GM11168 (cell line): ENCODE measurements around the gene POU2F2.

ENCODE experiments used
- in situ Hi-C: fragments of 300-500 bp; cut with MboI; formaldehyde crosslinking; loops from one replicate; pipeline ENCODE4 v1.12.0; 2022; ENCODE audit warnings: low sequenced_read_pairs; ENCODE audit not compliant: unreplicated experiment

The POU2F2 gene

GRCh38 chr19:42108527-42109389, 23.5 kb downstream of the POU2F2 start:
- in situ Hi-C loops = loop anchor here (10.0 kb wide), 1 partner anchor 76 kb away; no protein-coding TSS in a partner anchor

DNA sequence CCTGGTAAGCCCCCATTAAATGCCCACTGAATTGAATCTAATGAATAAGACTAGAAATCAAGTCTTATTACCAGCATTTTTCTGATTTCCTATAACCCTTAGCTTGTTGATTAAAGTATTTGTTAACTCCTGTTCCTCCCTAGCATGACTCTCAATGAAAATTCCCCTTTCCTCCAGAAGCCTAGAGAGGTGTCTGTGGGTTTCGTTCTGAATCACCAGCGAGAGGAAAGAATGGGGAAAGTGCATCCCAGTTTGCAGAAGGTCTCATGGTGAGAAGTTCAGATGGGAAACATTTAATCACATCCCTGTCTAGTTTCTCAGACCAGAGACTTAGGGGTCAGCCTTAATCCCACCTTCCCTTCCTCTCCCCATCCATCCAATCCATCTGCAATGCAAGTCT, 26.9 kb downstream of the POU2F2 start:
- in situ Hi-C loops = loop anchor here (10.0 kb wide), 1 partner anchor 79 kb away; no protein-coding TSS in a partner anchor

DNA sequence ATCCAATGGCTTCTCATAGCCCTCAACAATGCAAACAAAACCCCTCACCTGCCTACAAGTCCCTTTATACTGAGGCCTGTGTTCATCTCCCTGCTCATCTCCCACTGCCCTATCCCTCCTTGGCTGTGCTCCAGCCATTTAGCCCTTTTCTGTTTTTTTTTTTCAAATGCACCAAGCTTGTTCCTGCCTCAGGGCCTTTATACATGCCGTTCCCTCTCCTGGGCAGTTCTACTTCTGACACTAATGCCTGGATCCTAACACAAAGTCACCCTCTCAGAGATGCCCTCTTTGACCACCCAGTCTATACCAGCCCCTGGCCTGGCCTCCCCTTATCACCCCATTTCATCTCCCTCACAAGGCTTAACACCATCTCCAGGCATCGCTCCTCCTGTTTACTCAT, 29.4 kb downstream of the POU2F2 start:
- in situ Hi-C loops = loop anchor here (10.0 kb wide), 1 partner anchor 82 kb away; no protein-coding TSS in a partner anchor

DNA sequence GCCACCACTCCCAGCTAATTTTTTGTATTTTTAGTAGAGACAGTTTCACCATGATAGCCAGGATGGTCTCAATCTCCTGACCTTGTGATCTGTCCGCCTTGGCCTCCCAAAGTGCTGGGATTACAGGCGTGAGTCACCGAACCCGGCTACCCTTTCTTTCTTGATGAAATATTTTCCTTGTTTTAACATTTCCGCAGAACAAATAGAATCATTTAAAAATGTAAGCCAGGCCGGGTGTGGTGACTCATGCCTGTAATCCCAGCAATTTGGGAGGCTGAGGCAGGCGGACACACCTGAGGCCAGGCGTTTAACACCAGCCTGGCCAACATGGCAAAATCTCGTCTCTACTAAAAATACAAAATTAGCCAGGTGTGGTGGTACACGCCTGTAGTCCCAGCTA, 32.0 kb downstream of the POU2F2 start:
- in situ Hi-C loops = loop anchor here (10.0 kb wide), 1 partner anchor 85 kb away; no protein-coding TSS in a partner anchor

- in situ Hi-C loops = no loop called here
Measured at GRCh38 chr19:42099336-42099925, 32.8 kb downstream of the POU2F2 start.

DNA sequence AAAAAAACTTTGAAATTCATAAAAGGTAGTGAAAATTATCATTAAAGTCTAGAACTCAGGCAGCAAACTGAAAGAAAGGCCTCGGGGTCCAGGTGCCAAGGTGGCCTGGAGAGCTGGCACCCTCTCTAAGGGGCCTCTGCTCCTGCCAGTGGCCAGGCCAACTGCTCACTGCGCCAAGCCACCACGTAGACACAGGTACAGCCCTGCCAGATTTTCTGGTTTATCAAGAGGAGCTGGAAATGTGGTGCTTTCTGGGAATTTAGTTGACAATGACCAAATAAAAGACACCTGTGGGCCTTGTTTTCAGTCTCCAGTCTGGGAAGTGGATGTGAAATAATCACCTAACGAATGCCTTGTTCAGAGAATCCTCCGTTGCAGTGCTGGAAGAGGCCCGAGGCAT, 33.5 kb downstream of the POU2F2 start:
- in situ Hi-C loops = no loop called here

DNA sequence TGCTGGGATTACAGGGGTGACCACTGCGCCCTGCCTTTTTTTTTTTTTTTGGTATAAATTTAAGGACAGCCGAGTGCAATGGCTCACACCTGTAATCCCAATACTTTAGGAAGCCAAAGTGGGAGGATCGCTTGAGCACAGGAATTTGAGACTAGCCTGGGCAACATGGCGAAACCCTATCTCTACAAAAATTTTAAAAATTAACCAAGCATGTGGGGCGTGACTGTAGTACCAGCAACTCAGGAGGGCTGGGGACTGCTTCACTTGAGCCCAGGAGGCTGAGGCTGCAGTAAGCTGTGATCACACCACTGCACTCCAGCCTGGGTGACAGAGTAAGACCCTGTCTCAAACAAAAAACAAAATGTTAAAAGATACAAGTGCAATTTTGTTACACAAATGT, 34.8 kb downstream of the POU2F2 start:
- in situ Hi-C loops = no loop called here

GRCh38 chr19:42096255-42096837, 35.9 kb downstream of the POU2F2 start:
- in situ Hi-C loops = no loop called here

- in situ Hi-C loops = no loop called here
Measured at GRCh38 chr19:42095814-42096230, 36.4 kb downstream of the POU2F2 start.

DNA sequence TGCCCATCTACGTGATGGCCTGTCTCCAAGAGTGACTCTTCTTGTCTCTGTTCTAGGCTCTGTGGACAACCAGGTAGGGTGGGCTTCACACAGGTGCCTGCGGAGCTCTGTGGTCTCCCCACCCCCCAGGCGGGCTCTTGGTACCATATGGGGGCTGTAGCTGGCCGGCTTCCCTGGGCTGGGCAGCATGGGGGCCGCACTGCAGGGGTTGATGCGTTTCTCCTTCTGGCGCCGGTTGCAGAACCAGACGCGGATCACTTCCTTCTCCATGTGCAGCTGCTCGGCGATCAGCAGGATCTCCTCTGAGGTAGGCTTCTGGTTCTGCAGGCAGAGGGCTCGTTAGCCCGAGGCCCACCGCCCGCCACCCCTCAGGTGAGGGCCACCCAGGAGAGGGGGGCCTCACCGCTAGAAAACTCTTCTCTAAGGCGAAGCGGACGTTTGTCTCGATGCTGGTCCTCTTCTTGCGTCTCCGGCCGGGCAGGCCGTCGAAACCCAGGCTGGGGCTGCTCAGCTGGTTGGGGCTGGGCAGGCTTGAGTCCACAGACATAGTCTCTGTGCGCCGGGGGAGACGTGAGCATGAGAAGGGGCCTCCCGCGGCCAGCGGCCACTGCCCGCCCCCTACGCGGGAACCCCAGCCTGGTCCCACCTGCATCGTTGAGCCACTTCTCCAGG, 37.0 kb downstream of the POU2F2 start:
- in situ Hi-C loops = no loop called here

DNA sequence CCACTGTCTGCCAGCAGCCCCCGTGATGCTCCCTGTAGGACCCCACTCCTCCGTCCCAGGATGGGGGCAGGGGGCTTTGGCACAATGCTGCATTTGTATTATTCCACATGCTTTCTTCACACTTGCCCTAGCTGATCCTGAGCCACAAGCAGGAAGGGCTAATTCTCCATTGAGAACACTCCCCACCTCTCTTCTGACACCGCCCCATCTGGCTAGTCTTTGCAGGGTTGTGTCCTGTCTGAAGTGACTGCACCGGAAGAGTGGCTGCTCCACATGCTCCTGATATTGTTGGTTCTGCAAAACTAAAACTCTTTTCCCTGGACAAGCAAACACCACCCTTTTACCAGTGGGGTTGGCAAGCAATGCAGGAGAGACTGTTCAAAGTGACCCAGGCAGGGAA, 38.3 kb downstream of the POU2F2 start:
- in situ Hi-C loops = no loop called here

DNA sequence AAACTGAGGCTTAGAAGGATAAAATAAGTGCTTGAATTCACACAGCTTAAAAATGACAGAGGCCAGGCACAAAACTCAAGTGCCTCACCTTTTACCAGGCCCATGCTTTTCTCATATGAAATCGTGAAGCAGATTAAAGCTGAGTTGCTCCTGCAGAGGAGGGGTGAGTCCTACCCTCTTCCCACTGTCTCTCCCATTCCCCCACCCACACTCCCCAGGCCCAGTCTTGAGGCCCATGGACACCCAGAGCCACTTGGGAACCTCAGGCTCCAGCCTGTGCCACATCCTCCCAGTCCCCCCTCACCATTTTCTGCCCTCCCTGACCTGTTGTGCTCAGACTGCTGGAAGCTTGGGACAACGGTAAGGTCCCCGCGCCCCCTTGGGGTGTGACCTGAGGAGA, 38.7 kb downstream of the POU2F2 start:
- in situ Hi-C loops = no loop called here

DNA sequence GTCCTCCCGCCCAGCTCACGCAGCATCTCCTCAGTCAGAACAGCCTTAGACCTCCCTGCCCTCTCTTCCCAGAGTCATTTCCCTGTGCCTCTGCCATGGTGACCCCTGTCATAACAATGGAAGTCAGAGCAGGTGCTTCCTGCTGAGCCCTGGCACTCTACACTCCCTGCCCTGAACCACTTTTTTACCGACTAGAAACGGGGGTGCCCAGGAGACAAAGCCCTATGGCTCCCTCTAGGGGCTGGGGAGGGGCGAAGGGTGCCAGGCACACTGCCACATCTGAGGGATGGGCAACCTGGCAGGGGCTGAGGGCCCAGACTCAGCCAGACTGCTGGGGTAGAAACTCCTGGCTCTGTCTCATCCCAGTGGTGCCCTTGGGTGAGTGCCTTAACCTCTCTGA, 39.9 kb downstream of the POU2F2 start:
- in situ Hi-C loops = no loop called here

- in situ Hi-C loops = no loop called here
Measured at GRCh38 chr19:42091742-42092141, 40.5 kb downstream of the POU2F2 start.

GRCh38 chr19:42091300-42091699, 40.9 kb downstream of the POU2F2 start:
- in situ Hi-C loops = no loop called here

- in situ Hi-C loops = no loop called here
Measured at GRCh38 chr19:42090672-42091071, 41.6 kb downstream of the POU2F2 start.

DNA sequence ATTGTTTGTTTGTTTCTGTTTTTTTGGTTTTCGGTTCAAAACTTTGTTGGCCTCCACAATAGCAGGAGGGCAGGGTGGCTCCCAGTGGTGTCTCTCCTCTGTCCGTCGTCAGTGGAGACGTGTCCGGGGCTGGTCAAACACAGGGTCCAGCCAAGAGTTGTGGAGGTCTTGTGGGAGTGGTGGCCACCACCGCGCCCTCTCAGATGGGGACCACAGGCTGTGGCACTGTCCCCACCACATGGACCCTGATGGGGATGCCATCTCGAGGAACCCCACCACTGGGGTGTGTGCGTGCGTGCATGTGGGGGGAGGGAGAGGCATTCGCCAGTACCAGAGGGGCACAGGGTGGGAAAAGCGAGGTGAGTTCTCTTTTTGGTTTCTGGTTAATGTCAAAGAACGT, 42.5 kb downstream of the POU2F2 start:
- in situ Hi-C loops = no loop called here

DNA sequence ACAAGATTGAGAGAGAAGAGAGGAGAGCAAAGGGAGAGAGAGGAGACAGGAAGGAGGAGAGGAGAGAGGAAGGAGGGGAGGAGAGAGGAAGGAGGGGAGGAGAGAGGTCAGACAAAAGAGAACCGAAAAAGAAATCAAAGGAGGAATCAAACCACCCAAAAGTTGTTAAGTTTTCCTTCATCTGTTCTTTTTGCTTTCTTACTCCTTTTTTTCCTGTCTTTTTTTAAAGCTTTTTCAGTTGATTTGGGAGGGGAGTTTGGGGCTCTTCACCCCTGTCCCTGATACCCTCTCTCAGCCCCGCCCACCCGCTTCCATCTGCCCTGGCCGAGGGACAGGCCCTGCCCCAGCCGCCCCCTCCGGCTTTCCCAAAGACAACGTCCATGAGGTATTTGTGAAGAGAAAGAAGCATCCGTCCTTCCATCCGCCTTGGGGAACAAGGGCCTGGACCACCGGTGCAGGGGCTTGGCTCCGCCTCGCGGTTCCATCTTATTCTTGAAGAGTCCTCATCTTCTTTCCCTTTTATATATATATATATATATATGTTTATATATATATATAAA, 43.0 kb downstream of the POU2F2 start:
- in situ Hi-C loops = no loop called here

- in situ Hi-C loops = no loop called here
Measured at GRCh38 chr19:42088471-42089190, 43.6 kb downstream of the POU2F2 start.
